OCI-LY3 (cell line): ENCODE measurements around the gene LHFPL3.

Experiments
- EZH2phosphoT487 ChIP-seq: fragments of 200-600 bp; shearing (Covaris generic); IDR thresholded peaks from 2 replicates; pipeline ENCODE4 v1.6.1; 2018; ENCODE audit warnings: antibody characterized with exemption, mixed run types, low read depth
- TF ChIP-seq, protein P1 (sequence below): fragments of 200-600, 300-600 bp; sonication (generic); IDR thresholded peaks from 2 replicates; pipeline ENCODE4 v1.5.1; 2014; ENCODE audit warnings: antibody characterized with exemption, low read length, low read depth

DNA sequence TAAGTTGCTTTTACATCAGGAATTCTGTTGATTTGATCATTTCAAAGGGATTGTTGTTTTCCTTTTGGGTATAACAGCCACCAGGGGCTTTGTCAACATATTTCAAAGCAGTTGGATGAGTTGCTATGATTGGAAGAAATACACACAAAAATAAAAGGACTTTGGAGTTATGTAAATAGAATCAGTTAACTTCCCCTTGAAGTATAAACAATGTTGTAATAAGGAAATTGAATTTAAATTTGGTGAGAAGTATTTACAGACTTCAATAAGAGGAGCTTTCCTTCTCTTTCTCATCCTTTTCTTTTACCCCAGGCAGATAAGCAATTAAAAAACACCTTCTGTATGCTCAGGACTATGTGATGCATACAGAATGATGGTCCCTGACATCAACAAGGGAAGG, 199.7 kb downstream of the LHFPL3 start:
- TF ChIP-seq, protein P1, sequence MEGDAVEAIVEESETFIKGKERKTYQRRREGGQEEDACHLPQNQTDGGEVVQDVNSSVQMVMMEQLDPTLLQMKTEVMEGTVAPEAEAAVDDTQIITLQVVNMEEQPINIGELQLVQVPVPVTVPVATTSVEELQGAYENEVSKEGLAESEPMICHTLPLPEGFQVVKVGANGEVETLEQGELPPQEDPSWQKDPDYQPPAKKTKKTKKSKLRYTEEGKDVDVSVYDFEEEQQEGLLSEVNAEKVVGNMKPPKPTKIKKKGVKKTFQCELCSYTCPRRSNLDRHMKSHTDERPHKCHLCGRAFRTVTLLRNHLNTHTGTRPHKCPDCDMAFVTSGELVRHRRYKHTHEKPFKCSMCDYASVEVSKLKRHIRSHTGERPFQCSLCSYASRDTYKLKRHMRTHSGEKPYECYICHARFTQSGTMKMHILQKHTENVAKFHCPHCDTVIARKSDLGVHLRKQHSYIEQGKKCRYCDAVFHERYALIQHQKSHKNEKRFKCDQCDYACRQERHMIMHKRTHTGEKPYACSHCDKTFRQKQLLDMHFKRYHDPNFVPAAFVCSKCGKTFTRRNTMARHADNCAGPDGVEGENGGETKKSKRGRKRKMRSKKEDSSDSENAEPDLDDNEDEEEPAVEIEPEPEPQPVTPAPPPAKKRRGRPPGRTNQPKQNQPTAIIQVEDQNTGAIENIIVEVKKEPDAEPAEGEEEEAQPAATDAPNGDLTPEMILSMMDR: no peak
- TF ChIP-seq EZH2phosphoT487: no peak
